ENCODE data around the gene STARD13.
"Not testable (repeated sequence)": the region's sequence is repeated elsewhere in the genome, so short reads cannot be mapped to it uniquely, and the experiment has no call there.

STARD13 gene

GRCh38 chr13:33251131-33251661, 34.4 kb downstream of the STARD13 start:
- DNase-seq, result peak; percentile 78

GRCh38 chr13:33250609-33251008, 34.9 kb downstream of the STARD13 start:
- no peak for DNase-seq

- no peak for DNase-seq
Observed at GRCh38 chr13:33249894-33250293, 35.7 kb downstream of the STARD13 start.

- no peak for DNase-seq
Observed at GRCh38 chr13:33249066-33249465, 36.5 kb downstream of the STARD13 start.

- no peak for DNase-seq
Observed at GRCh38 chr13:33245505-33246158, 39.9 kb downstream of the STARD13 start.

- DNase-seq, result no peak
Observed at GRCh38 chr13:33244907-33245287, 40.7 kb downstream of the STARD13 start.

- no peak for DNase-seq
Observed at GRCh38 chr13:33244210-33244906, 41.2 kb downstream of the STARD13 start.

- no peak for DNase-seq
Observed at GRCh38 chr13:33242984-33243617, 42.5 kb downstream of the STARD13 start.

- DNase-seq, result not testable (repeated sequence)
Observed at GRCh38 chr13:33242372-33242771, 43.2 kb downstream of the STARD13 start.

GRCh38 chr13:33236021-33236420, 49.5 kb downstream of the STARD13 start:
- peak; percentile 41 for DNase-seq

GRCh38 chr13:33235564-33235963, 50.0 kb downstream of the STARD13 start:
- no peak for DNase-seq

GRCh38 chr13:33235078-33235477, 50.5 kb downstream of the STARD13 start:
- DNase-seq, result no peak

GRCh38 chr13:33233547-33233946, 52.0 kb downstream of the STARD13 start:
- DNase-seq, result no peak

- no peak for DNase-seq
Observed at GRCh38 chr13:33232883-33233282, 52.7 kb downstream of the STARD13 start.

GRCh38 chr13:33231339-33231738, 54.2 kb downstream of the STARD13 start:
- DNase-seq, result no peak

GRCh38 chr13:33230178-33230881, 55.2 kb downstream of the STARD13 start:
- no peak for DNase-seq

GRCh38 chr13:33229446-33230177, 55.9 kb downstream of the STARD13 start:
- DNase-seq, result no peak

GRCh38 chr13:33228648-33229445, 56.7 kb downstream of the STARD13 start:
- no peak for DNase-seq

GRCh38 chr13:33227927-33228647, 57.5 kb downstream of the STARD13 start:
- no peak for DNase-seq

- DNase-seq, result no peak
Observed at GRCh38 chr13:33224686-33225085, 60.9 kb downstream of the STARD13 start.

- DNase-seq, result no peak
Observed at GRCh38 chr13:33224191-33224590, 61.4 kb downstream of the STARD13 start.

All from amniotic stem cell (primary cell).